ENCODE data around the gene PID1.

PID1 gene

DNA sequence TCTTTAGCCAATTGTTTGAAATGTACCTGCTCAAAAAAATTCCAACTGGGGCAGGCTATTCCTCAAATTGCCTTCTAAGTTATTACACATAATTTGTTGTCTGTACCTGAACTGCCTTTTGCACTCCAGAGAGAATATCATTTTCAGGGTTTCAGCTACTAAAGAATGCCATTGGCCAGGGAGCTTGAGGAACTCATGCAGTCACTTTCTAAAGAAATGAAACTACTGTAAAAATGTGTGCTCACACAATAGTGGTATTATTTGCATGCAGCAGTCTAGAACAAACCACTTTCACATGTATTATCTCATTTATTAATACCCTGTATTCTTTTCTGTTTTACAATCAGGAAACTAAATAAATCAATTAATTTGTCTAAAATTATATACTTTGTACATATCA, 152.2 kb downstream of the PID1 start:
- DNase-seq, result no peak

DNA sequence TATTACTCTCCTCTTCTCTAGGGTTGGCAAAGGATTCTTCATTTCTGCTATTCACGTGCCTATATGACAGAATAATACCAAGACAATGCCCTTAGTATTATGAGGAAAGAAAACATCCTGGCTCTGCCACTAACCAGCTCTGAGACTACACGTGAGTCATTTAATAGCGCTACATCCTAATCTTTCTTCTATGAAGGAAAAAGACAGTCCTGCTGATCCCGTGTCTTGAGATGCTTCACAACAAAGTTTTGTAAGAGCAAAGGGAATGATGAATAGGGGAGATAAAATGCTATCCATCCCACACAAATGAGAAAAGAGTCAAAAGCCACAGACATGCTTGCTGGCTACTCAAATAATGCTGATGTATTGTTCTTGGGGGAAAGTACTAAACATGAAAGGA, 152.8 kb downstream of the PID1 start:
- DNase-seq, result no peak

DNA sequence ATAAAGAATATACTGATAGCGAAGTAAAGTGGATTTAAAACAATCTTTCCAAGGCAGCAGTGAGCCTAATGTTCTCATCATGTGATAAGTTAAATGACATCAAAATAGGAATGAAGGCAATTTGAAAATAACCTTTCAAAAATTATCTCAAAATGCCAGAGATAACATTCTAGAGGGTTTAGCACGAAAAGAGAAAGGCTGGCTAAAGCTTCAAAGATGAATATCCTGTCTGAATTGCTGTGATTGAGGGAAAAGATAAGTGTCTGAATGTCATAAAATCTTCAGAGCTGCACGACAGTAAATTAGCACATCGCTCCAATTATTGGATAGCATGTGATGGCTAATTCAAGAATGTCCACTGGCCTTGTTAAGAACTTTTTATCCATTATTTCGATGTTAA, 159.3 kb downstream of the PID1 start:
- DNase-seq, result no peak

DNA sequence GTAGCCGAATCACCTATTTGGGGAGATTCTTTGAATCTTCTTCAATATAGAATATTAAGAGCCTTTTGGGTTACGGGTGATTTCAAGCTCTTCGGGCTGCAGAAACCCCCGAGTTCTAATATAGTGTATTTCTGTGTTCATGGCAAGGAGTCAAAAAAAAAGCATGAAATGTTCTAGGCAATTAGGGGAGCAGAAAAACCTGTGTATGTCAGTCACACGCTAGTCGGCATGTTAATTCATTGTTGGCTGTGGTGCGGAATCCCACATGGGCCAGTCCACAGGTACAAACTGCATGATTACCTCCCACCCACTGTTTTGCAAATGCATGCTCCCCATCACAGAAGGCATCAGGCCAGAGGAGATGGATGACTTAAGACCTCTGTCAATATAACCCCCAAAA, 161.9 kb downstream of the PID1 start:
- no peak for DNase-seq

DNA sequence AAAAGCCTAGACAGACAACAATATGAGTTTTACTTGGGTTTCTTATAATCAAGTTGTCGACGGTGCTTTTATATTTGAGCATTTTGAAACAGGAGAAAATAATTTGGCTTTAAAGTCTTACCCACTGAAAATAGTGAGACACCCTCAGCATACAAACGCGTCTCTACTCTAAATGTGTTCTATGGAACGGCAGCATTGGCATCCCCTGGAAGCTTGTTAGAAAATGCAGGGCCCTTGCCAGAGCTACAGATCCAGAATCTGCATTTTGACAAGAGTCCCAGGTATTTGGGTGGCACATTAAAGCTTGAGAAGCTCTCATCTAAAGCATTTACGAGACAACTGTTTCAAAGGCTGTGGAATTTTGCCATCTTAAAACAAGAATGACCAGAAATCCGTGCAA, 163.5 kb downstream of the PID1 start:
- no peak for DNase-seq

DNA sequence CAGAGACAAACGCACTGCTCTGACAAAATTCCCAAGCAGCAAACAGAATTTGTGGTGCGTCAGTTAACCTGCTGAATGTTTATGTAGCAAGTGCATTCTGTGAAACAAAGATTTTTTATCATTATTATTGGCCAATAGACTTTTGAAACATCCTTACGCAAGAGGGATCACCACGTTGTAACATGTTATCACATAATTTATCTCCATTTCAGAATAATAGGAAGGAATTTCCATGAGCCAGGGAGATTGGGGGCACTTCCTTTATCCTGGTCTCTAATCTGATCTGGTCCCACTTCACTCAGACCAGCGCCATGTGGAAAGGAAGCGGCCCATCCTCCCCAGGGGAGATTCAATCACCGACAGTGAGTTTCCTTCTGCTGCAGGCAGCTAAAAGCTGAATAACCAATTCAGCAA, 166.1 kb downstream of the PID1 start:
- DNase-seq, result no peak

DNA sequence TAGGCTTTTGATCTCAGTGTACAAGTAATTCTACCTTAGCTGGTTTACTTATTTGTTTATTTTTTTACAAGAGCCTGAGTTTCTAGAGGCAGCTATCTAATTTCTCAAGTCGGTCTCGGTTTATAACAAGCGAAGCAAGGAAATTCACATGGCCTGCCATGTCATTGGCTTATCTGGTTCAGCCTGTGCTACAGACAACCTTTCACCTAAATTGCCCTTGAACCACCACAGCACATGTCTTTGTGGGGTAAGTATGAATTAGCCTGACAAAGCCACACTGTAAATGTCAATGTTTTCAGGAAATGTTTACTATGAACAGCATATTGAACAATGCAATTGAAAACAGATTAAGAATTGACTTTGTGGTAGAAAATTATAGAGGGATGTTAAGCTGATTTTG, 167.1 kb downstream of the PID1 start:
- DNase-seq, result no peak

DNA sequence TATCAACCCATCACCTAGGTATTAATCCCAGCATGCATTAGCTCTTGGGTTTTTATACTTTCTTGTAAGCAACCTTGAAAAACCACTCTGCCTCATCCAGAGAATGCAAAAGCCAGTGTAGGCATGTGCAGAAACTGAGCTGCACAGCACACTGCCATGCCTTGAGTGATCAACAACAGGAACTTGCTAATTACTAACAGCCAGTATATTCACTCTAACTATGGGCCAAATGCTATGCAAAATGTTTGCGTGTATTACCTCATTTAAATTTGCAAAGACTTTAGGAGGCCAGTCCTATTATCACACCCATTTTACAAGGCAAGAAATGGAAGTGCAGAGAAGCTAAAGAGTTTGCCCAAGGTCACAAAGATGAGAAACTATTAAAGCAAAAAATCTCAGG, 169.8 kb downstream of the PID1 start:
- DNase-seq, result no peak

DNA sequence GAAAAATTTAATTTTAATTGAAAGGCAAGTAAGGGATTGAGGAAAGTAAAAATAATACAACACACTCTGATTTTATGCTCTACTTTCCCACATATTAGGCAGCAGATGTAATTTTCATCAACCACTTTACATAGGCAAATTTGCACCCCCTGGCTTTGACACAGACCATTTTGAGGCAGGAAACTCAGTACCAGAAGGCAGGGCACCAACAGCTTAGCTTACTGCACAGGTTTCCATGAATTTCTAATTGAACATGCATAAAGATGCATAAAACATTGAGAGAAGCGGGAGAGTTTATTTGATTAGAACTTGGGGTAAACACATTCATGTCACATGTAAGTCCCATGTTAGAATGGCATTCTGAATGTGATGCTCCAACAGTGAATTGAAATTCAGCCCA, 171.9 kb downstream of the PID1 start:
- no peak for DNase-seq

DNA sequence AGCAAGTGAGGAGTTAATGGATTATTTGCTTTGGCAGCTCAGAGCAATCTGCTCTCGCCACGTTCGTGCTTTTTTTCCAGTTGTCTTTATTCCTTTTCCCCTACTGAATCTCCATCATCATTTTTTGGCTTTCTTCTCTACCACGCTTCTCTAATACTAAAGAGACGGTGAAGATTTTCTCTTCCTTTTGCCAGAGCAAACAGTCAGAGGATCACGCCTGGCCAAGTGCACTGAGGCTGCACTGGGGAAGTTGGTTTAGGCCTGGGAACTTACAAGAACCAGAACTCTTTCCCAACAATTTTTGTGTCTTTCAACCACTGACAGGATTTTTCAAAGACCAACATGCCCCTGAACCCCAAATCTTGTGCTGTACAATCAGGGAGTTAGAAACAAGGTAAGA, 172.3 kb downstream of the PID1 start:
- no peak for DNase-seq

DNA sequence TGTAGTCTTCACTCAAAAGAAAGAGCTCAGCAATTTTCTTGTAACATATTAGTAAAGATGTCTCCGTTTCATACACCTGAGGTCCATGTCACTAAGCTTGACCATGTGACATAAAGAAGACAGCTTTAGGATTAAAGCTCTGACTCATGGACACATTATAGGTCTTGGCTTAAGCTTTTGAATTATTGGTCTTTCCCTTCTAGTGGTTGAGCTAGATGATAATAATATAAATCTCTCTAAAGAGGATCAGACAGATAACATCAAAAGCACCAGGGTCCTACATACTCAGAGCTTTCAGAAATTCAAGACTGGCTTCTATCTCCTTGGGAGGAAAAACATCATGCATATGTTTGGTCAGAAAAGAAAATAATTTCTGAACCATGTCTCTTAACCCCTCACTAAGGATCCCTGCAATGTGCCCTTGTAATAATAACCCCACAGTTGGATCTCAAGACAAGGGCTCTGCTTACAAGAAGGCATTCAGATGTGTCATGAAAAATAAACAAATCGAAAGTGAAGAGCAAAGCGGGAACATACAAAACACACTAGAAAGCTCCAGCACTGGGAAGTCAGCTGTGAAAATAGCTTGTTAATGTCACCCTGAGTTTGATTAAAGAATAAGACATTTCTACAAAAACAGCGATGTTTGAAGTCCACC, 174.5 kb downstream of the PID1 start:
- no peak for DNase-seq

DNA sequence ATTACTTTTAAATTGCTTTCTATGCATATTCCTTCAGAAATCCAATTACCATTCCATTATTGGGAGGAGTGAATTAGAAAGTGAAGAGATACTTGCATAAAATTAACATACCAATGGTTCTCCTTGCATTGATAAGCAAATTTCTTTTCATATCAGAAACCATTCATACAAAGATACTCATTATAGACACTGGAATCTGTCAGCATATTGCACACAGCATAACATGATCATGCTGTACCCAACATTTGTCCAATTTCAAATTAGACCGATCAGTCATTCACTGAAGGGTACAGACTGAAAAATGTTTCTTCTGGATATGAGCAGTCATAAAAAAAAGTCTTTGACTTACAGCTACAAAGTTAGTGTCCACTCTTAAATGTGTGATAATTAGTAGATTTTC, 175.6 kb downstream of the PID1 start:
- no peak for DNase-seq

DNA sequence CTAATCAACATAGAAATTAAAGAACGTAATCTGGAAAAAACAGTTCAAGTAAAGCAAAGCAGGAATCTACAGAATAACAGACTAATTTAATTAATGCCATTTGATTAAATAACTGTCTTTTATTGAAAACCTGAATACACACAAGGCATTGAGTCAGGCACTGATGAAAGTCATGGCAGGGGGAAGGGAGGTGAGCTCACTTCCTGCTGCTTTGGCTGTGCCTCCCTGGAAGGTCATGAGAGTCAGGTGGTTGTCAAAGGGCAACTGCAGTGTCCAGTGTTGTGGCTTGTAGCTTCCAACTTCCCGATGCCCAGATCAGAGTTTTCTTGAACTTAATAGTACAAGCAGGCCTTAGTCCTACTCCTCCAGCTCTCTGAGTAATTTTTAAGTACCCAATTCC, 180.9 kb downstream of the PID1 start:
- DNase-seq, result no peak

DNA sequence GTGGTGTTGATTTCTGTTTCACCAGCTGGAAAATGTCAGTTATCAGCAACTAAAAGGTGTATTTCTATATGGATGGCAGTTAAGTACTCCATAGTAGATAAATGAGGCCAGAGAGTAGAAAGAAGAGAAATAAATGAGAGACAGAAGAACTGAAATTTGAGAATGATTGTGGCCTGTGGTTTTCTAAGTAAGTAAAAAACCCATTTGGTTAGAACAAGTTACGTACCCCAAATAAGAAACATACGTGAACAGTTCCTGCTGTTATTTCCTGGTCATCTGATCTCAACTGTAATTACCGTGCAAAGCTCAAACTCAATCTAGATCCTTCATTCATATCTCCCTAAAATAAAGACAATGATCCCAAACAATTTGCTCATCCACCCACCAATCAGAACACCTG, 181.3 kb downstream of the PID1 start:
- no peak for DNase-seq

DNA sequence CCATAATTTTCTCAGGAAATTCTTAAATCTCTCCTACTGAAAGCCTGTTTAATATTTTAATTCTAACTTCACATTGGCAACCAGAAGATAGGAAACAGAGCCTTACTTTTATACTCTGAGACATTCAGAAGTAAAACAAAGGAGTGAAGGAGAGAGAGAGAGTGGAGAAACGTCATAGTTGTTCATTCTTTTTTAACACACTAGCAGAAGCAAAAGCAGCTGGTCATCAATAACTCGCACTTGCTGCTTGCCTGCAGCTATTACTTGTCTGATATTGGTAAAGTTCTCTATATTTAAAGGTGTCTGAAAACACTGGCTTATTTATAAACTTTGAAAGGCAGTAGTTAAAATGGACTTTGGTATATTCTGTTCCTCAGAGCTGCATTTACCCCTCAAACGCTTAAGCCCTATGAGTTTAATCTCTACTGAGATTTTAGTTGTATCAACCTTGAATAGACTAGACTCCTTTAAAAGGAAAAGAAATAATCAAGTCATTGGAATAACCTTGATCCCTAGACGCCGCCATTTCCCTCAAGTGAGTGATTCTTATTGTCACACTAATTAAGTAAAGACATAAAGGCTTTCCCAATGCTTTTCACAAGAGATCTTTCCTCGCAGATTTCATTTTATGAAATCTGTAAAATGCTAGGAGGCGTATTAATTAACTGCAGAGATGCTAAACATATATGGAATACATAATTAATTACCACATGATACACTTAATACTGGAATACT, 182.0 kb downstream of the PID1 start:
- DNase-seq, result no peak

DNA sequence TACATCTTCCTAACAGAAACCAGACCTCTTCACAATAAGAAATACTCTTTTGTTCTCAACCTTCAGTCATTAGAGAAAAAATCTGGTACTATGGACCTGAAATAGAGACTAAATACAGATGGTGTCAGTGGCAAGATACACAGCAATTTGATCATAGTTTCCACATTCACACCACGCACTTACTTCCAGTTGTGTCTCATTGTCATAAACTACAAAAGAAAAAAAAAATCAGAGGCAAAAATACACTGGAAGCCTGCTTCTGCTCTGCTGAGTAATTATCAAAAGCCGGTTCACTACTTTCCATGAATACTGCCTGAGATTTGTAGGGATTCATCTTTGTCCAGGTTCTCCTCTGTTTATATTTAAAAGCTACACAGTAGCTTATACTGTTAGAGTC, 182.6 kb downstream of the PID1 start:
- DNase-seq, result no peak

DNA sequence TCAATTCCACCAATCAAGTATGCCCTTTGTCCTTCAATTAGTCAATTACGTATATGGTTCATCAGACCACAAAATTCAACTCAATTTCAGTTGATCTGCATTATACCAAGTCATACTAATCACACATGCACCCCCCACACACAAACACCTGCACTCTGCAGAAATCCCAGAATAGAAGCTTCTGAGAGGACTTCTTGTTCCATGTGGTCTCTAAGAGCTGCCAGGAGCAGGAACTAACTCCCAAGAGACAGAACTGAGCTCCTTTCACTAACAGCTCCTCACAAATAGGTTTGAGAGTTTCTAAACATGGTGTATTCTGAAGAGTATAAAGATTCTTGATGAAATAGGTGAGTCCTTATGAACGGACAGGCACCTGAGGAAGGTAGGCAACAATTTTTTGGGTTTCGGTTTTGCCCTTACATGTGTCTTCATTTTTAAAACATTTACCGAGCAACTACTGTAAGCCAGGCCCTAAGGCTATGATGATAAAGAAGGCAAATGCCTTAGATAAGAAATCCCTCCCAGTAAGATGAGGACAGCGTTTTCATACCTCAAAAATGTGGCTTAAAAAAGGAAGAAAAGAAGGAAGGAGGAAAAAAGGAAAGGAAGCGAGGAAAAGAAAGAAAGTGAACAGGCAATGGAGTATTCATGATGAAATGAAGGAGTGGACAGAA, 183.1 kb downstream of the PID1 start:
- DNase-seq, result no peak

DNA sequence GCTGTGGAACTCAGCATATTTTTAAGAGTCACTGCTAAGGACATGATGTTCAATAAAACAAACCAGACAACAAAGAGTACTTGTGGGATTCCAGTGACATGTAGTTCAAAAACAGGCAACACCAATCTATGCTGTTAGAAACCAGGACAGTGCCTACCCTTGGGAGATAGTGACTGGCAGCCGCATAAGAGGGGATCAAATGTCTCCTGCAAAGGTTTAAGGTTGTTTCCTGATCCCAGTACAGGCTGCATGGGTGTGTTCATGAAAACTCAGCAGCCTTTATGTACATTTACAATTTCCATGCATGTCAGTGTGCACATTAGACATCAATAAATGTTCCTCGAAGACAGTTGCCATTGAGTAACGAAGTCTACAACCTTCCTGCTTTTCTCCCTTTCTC, 183.8 kb downstream of the PID1 start:
- no peak for DNase-seq

DNA sequence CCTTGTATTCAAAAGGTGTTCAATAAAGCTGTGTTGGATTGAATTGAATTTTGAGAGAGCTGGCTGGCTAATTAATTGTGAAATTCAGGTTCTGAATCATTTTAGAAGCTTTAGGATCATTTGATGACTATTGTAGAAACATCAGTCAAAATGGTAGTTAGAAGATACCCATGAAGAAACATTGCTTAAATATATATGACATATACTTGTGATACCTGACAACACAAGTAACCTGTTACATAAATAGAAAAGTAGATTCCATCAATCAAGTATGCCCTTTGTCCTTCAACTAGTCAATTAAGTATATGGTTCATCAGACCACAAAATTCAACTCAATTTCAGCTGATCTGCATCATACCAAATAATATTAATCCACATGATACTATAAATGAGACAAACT, 185.6 kb downstream of the PID1 start:
- no peak for DNase-seq

DNA sequence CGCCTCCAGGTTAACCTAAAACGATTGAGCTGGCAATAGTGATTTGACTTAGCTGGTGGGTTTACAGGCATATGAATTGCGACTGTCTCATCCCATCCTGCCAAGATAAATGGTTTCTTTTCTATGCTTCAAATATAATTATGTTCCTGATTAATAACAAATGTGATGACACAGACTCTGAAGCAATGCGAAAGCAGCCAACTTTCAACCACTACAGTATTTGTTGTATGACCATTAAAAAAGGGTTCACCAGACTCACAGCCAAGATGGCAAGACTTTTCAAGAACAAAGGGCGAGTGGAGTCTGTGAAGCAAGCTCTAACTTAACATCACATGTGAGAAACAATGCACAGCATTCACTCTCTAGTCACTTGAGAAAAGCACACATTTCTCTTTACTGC, 186.6 kb downstream of the PID1 start:
- DNase-seq, result no peak

DNA sequence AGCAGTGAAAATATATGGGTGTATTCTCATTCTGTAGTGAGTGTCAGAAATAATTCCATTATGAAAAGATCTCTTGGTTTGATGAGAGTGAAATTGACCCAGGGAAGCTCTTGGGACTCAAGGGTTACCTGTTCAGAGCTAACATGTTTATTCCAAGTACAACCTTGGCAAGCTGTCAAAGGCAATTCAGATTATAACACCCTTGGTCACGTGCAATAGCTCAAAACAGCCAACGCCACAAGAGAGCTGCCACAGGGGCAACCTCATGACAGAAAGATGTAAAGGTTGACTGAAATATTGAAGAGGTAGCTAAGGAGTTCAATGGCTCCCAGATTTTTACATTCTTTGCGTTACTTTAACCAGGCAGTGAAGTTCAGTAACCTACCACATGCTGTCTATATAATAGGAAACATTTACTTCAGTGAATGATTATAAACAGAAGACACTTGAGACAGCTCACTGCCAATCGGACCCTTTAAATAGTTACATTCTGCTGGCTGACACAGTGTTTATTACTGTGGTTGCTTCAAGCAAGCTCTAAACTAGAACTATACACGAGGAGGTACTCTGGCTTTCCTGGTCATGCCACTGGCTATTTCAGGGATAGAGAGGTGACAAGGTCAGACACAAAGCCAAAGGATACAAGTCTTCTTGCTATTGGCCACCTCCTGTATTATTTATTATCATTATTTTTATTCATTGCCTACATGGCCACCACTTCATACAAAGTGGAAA, 187.3 kb downstream of the PID1 start:
- no peak for DNase-seq

DNA sequence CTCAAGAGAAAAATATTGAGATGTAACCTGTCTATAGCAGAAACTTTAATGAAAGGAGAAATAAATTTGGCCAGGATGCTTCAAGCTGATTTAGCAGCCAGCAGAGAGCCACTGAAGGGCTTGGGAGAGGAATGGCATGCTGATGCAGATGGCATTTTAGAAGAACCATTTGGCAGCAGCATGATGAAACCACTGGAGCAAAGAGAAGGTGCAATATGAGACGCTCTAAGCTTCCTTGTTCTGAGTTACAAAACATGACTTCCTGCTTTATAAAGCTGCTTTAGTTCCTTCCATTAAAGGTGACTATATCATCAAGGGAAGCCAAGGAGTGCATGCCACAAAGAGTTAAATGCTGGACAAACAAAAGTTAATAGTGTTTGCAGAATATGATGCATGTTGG, 189.7 kb downstream of the PID1 start:
- DNase-seq, result no peak
